ENCODE results near the gene ABTB2. TPM values are rescaled to one million over a fixed set of nuclear protein-coding genes. Genes with fewer than 3 reads are reported as not detected.

Gene ABTB2
- total and polyA plus RNA-seq, 9 of the 15 experiments (the other 6 are each of a cell fraction or from before 2014, with no cell fraction given), result 0.03 to 0.18 (median 0.12) TPM; not detected in 2

DNA sequence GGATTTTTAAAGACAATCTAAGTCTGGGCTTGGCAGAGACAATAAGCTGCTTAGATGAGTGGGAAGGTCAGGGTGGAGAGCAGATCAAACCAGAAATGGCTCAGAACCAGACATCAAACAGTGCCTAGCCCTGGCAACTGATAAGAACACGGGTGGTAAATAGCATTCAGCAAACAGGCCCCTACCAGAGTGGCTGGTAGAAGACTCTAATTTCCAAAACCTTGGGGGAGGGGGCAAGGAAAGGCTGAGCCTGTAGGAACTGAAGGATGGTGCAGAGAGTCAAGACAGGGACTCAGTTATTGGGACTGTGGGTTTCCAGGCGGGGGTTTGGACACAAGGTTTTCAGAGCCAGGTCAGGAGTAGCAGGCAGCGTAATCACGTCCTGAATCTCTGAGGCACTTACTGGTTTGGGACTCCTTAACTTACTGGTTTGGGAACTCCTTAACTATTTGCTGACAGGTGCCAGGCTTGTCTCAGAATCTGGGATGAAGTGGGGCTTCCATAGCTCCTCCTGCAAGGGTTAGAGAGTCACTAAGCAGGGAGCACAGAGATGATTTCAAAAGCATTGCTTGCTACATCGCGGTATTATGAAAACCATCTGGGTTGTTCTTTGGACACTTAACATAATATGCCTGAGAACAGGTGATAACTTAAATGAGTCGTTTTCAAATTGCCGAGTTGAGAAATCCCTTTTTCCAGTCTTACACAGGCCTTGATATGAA is 5.7 kb upstream of the ABTB2 start (continued):
- no peak for TF ChIP-seq ZNF24 (IDR thresholded peaks at IDR 0.05)
- TF ChIP-seq ZNF785 (CRISPR knock-in tag; IDR thresholded peaks at IDR 0.05), result no peak
- no peak for TF ChIP-seq CREB1 (IDR thresholded peaks at IDR 0.05)
- no peak for TF ChIP-seq CREB1 (CRISPR knock-in tag; IDR thresholded peaks at IDR 0.05)

DNA sequence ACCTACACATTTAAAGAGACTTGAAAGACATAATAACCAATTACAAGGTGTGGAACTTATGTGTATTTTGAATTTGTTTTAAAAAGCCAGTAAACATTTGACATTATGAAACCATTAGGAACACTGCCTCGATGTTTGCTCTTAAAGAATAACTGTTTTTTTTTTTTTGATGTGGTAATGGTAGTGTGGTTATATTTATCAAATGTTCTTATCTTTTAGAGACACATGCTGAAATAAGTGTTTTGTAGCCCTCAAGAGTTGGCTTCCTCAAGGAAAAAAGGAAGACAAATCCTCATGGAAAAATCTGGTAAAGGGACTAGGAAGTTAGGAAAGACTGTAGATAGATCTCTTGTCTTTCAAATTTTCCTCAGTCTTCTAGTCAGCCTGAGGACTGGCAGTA is 2.2 kb upstream of the ABTB2 start:
- H3K27me3 ChIP-seq (ENCODE audit: control insufficient read depth in 2 of 2, insufficient read depth in 2 of 2, low read length in 2 of 2), result peaks cover 17 to 23% of the 10 kb centered on the region in 2 experiments
- TF ChIP-seq TARDBP (IDR thresholded peaks at IDR 0.05), result no peak
- no peak for TF ChIP-seq XRCC3 (IDR thresholded peaks at IDR 0.05)
- no peak for TF ChIP-seq GATA2 (CRISPR knock-in tag; IDR thresholded peaks at IDR 0.05)
- TF ChIP-seq, protein P1, sequence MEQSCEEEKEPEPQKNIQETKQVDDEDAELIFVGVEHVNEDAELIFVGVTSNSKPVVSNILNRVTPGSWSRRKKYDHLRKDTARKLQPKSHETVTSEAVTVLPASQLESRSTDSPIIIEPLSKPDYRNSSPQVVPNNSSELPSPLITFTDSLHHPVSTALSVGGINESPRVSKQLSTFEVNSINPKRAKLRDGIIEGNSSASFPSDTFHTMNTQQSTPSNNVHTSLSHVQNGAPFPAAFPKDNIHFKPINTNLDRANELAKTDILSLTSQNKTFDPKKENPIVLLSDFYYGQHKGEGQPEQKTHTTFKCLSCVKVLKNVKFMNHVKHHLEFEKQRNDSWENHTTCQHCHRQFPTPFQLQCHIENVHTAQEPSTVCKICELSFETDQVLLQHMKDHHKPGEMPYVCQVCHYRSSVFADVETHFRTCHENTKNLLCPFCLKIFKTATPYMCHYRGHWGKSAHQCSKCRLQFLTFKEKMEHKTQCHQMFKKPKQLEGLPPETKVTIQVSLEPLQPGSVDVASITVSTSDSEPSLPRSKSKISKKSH (CRISPR knock-in tag; IDR thresholded peaks at IDR 0.05), result no peak
- TF ChIP-seq ZBTB17 (CRISPR knock-in tag; IDR thresholded peaks at IDR 0.05), result no peak
- TF ChIP-seq MYNN (IDR thresholded peaks at IDR 0.05), result no peak
- no peak for TF ChIP-seq MYNN (CRISPR knock-in tag; IDR thresholded peaks at IDR 0.05)
- TF ChIP-seq PCBP2 (IDR thresholded peaks at IDR 0.05; ENCODE audit: low read depth, low read length, poor library complexity, severe bottlenecking), result no peak
- TF ChIP-seq, protein P2, sequence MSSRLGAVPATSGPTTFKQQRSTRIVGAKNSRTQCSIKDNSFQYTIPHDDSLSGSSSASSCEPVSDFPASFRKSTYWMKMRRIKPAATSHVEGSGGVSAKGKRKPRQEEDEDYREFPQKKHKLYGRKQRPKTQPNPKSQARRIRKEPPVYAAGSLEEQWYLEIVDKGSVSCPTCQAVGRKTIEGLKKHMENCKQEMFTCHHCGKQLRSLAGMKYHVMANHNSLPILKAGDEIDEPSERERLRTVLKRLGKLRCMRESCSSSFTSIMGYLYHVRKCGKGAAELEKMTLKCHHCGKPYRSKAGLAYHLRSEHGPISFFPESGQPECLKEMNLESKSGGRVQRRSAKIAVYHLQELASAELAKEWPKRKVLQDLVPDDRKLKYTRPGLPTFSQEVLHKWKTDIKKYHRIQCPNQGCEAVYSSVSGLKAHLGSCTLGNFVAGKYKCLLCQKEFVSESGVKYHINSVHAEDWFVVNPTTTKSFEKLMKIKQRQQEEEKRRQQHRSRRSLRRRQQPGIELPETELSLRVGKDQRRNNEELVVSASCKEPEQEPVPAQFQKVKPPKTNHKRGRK (tag; IDR thresholded peaks at IDR 0.05), result no peak
- DNase-seq (ENCODE audit: extremely low read depth in 1 of 4, low spot score in 3 of 4) (no peak), ATAC-seq (no peak), FAIRE-seq (no peak)
- H3K9me3 ChIP-seq (replicated peaks; ENCODE audit: control insufficient read depth, insufficient read depth, low read depth, low read length), result no peaks in the 10 kb centered on the region
- no peak overlapping the region for H3K9ac ChIP-seq (ENCODE audit: insufficient read depth in 1 of 2, low read depth in 2 of 2, low read length in 2 of 2)
- no peaks in the 10 kb centered on the region for H3K9me1 ChIP-seq (ENCODE audit: control insufficient read depth, insufficient read depth, low read length)
- no peak overlapping the region for H3K4me3 ChIP-seq
- no peak overlapping the region for H2AFZ ChIP-seq (ENCODE audit: low read depth, low read length)
- no peak overlapping the region for H3K27ac ChIP-seq (ENCODE audit: extremely low read depth, low read depth, low read length)
- WGBS (ENCODE audit: insufficient coverage, low coverage, missing lambda C conversion rate), result 0% methylated on average over 1 of the region's 1 CpG
- in situ Hi-C loops (cut with MboI), result loop anchor here (10.0 kb wide), 1 partner anchor 535 kb away; no protein-coding TSS in a partner anchor
- H3K4me2 ChIP-seq (ENCODE audit: insufficient read depth, low read length), result no peak overlapping the region
- ChIA-PET POLR2A (no interaction called here), CTCF (ENCODE audit: low intra/inter-chr PET ratio) (interaction anchor here (0.9 to 2.9 kb wide), 16 partner anchors 108 to 552 kb away, joined by 3 to 80 read pairs (median 5); no protein-coding TSS in a partner anchor)
- no peaks in the 10 kb centered on the region for H3K36me3 ChIP-seq (ENCODE audit: control insufficient read depth, insufficient read depth, low read length)
- no peaks in the 10 kb centered on the region for H3K79me2 ChIP-seq (ENCODE audit: control insufficient read depth, insufficient read depth, low read length)
- H4K20me1 ChIP-seq (replicated peaks; ENCODE audit: control insufficient read depth, insufficient read depth, low read length), result peaks cover 6% of the 10 kb centered on the region; the same call in 1 of the 2 replicates
- intact Hi-C loops (cut with micrococcal nuclease), result no loop called here
- no TSS peak for BruUV-seq (replicated peaks)
- peaks cover 9 to 29% of the 10 kb centered on the region in 2 experiments for H3K4me1 ChIP-seq (replicated peaks in 1 of 2; ENCODE audit: control insufficient read depth in 2 of 2, insufficient read depth in 2 of 2, low read length in 2 of 2)

Data from K562 (cell line).